Epithelial cell of proximal tubule (primary cell): ENCODE data around the gene TNRC6C. TPM values are rescaled to one million over a fixed set of nuclear protein-coding genes. Genes with fewer than 3 reads are reported as not detected.

Experiments
- DNase-seq: peaks from one replicate; pipeline ENCODE4 v3.0.0-alpha.2; 2011; ENCODE audit warnings: low read depth
- H3K4me3 ChIP-seq: 2 replicates; pipeline ENCODE4 v1.5.1; 2011; ENCODE audit warnings: low read depth, mild to moderate bottlenecking, low read length
- CTCF ChIP-seq: conservative IDR thresholded peaks from 2 replicates; pipeline ENCODE4 v1.5.1; 2012; ENCODE audit warnings: low read depth, mild to moderate bottlenecking, low read length
- total RNA-seq: library from RNA; depleted of rRNA; stranded (reverse); fragments of >200 nt; gene quantifications from 2 replicates; pipeline ENCODE4 v1.2.3, GENCODE V29; 2015

The TNRC6C gene
- total RNA-seq, 1 donor from 2014 or later, result 5.3 TPM

- H3K4me3 ChIP-seq, result no peak overlapping the region
- TF ChIP-seq CTCF, result no peak
- no peak for DNase-seq
Observed at GRCh38 chr17:78026381-78026780, 67.9 kb downstream of the TNRC6C start.

GRCh38 chr17:78027121-78027520 lies 68.6 kb downstream of the TNRC6C start:
- H3K4me3 ChIP-seq, result no peak overlapping the region
- no peak for DNase-seq
- TF ChIP-seq CTCF, result no peak

- H3K4me3 ChIP-seq, result no peak overlapping the region
- no peak for TF ChIP-seq CTCF
- no peak for DNase-seq
Observed at GRCh38 chr17:78029697-78030096, 71.2 kb downstream of the TNRC6C start.

GRCh38 chr17:78031435-78031834 lies 72.9 kb downstream of the TNRC6C start:
- no peak for TF ChIP-seq CTCF
- DNase-seq, result no peak
- H3K4me3 ChIP-seq, result no peak overlapping the region

GRCh38 chr17:78032166-78032565 lies 73.7 kb downstream of the TNRC6C start:
- no peak for TF ChIP-seq CTCF
- H3K4me3 ChIP-seq, result no peak overlapping the region
- DNase-seq, result no peak

GRCh38 chr17:78034429-78035091 lies 76.1 kb downstream of the TNRC6C start:
- peak; percentile 52 for DNase-seq
- H3K4me3 ChIP-seq, result no peak overlapping the region
- TF ChIP-seq CTCF, result no peak

- no peak for DNase-seq
- no peak for TF ChIP-seq CTCF
- H3K4me3 ChIP-seq, result no peak overlapping the region
Observed at GRCh38 chr17:78037280-78037679, 78.8 kb downstream of the TNRC6C start.
